Limb (tissue), 2 donors: Measurements from ENCODE around the gene YDJC.
"Not testable (repeated sequence)": the region's sequence is repeated elsewhere in the genome, so short reads cannot be mapped to it uniquely, and the experiment has no call there.

Source experiments
- DNase-seq, 2 donors: peaks; one replicate each; pipeline ENCODE4 v3.0.0-alpha.2; 2016; ENCODE audit errors: extremely low spot score in 2 of 2

The YDJC gene

DNA sequence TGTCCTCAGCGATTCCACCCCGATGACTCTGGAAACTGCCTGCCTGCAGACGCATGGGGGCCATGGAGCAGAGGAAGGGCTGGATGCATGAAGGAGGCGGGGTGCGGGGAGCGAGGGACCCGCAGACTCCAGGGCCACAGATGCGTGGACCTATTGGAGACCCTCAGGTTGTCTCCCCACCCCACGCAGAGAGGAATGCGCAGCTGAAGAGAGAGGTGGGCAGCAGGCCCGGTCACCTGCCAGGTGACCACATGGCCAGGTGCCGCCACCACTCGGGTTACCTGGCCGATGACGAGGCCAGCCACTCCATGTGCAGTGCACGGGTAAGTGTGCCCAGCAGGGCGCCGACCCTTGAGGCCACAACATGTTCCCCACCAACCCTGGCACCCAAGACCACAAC lies 3.1 kb upstream of the YDJC start:
- DNase-seq = no peak

DNA sequence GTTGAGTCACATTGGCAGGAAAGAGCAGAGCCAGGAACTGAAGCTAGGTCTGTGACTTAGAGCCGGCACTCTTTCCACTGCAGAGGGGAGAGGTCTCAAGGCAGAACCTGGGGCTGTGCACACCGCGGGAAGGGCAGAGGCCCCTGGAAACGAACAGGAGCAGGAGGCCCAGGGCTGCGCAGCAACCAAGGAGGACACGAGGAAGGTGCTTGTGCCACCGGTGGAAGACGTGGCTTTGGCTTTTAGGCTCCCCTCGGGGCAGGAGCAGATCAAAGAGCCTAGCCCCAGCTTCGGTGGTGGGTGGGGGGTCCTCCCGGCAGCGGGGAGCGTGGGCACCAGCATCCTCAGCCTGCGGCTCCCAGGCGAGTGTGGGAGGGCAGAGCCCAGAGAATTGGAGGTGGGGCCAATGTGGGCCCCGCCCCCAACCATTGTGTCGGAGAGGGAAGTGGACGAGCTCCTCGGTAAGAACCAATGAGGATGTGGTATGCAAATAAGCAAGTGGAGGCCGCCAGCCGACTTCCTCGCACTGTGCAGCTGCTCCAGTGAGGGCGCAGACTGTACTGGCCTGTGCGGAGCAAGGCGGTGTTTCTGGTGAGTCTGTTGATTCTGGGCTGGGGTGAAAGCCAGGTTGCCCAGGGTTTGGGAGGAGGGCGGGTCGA lies 2.5 kb upstream of the YDJC start, which contains the start of gene CCDC116:
TSS of gene CCDC116 (plus strand) at position 524 of the 659 bp plus-strand sequence. CDS start 422 bp downstream, outside the sequence.
- no peak for DNase-seq

GRCh38 chr22:21631025-21631424 lies 1.2 kb upstream of the YDJC start:
- DNase-seq = no peak

- no peak for DNase-seq
Measured at GRCh38 chr22:21628386-21629254, 1.2 kb downstream of the YDJC start.

- DNase-seq = no peak
Measured at GRCh38 chr22:21626735-21627469, 2.9 kb downstream of the YDJC start.

DNA sequence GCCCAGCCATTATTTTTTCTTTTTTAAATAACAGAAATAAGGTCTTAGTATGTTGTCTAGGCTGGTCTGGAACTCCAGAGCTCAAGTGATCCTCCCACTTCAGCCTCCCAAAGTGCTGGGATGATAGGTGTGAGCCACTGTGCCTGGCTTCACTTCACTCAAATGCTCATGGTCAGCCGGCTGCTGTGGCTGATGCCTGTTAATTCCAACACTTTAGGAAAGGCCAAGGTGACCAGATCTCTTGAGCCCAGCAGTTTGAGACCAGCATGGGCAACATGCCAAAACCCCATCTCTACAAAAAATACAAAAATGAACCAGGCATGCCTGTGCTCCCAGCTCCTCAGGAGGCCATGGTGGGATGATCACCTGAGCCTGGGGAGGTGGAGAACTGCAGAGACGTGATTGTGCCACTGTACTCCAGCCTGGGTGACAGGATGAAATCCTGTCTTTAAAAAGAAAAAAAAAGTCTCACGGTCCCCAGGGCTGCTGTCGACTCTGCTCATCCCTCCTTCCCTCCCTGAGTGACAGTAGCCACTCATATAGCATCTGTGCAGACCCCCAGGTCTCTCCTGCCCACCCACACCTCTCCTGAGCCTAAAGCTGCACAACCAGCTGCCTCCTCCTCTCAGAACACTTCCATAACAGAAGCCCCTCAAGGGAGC lies 3.6 kb downstream of the YDJC start:
- DNase-seq = no peak

- no peak for DNase-seq
Measured at GRCh38 chr22:21624880-21625791, 4.7 kb downstream of the YDJC start.

GRCh38 chr22:21624120-21624879 lies 5.5 kb downstream of the YDJC start:
- no peak for DNase-seq

- no peak for DNase-seq
Measured at GRCh38 chr22:21623648-21623970, 6.2 kb downstream of the YDJC start.

DNA sequence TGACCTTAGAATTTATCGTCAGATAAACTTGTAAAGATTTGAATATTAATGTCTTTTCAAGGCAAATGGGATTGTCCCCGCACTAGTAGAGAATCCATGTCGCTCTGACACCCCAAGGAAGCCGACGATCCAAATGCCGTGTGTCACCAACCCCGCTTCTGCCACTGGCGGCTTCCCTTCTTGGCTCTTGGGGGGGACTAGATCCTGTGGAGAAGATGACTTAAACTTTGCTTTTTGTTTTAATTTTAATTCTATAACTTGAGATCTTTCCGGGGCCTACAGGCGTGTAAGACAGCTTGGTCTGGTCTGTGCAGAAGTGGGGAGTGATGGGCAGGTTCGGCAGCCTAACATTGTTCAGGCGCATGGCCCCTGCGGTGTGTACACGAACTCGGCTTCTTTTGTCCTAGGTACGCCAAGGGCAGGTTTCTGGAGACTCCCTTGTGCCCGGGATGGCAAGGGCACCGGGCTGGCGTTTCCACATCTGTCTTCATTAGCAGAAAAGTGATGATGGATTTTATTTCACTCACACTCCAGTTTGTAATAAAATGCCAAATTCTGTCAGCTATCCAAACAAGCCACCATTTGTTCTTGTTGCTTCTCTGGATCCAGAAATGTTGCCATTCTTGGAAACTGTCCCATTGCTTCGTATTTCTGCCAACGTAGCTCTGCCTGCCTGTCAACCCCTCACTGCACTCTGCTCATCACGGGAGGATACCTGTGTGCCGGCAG lies 6.7 kb downstream of the YDJC start:
- no peak for DNase-seq

DNA sequence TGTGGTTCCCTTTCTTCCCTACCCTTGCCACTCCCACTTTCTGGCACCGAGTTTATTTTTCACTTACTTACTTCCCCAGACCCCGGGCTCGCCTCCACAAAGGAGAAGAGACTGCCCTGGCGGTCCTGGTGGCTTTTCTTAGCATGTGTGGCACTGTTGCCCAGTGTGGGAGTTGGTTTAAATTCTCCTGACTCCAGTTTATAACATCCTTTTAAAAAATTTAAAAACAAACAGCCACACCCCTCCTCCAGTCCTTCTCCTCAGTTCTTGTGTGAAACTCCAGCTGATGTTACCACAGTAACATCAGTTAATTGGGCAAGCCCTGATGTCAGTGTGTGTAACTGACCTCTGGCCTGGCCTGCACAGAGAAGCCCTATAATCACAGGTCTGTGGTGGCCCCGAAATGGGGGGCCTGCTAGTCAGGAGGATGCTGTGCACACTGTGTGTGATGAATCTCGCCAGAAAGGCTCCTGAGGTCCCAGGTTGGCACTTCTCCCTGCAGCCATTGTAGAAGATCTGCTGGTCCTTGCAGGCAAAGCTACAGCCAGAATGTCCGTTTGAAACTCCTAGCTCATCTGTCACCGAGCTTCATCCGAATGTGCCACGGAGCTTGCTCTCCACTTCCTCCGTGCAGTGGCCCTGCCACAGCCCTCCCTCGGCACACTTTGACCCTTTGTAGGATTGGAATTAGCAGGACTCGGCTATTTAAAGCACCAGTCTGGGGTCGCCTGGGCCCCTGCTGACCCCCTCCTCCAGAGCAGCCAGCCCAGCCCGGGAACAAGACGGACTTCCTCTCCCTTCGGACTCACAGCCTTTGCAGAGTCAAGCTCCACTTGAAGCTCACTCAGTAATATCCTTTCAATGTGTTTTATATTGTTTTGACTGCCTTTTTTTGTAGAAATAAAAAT lies 7.6 kb downstream of the YDJC start:
- no peak for DNase-seq

DNA sequence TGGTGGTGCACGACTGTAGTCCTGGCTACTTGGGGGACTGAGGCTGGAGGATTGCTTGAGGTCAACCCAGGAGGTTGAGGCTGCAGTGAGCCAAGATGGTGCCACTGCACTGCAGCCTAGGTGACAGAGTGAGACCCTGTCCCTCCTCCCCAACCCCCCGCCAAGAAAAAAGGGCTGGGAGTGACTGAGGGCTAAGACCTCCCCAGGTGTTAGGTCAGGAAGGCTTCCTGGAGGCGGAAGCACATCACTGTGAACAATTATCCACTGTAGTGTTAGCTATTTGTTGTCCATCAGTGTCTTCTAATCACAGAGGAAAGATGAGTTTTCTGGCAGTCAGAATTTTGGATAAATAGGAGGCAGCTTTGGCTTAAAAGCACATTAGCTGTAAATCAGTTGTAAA lies 8.8 kb downstream of the YDJC start:
- DNase-seq = no peak

- not testable (repeated sequence) for DNase-seq
Measured at GRCh38 chr22:21617337-21617736, 12.5 kb downstream of the YDJC start.

GRCh38 chr22:21615731-21616130 lies 14.1 kb downstream of the YDJC start:
- no peak for DNase-seq

GRCh38 chr22:21613553-21614233 lies 16.1 kb downstream of the YDJC start:
- DNase-seq = no peak

GRCh38 chr22:21612858-21613257 lies 17.0 kb downstream of the YDJC start:
- DNase-seq = no peak

DNA sequence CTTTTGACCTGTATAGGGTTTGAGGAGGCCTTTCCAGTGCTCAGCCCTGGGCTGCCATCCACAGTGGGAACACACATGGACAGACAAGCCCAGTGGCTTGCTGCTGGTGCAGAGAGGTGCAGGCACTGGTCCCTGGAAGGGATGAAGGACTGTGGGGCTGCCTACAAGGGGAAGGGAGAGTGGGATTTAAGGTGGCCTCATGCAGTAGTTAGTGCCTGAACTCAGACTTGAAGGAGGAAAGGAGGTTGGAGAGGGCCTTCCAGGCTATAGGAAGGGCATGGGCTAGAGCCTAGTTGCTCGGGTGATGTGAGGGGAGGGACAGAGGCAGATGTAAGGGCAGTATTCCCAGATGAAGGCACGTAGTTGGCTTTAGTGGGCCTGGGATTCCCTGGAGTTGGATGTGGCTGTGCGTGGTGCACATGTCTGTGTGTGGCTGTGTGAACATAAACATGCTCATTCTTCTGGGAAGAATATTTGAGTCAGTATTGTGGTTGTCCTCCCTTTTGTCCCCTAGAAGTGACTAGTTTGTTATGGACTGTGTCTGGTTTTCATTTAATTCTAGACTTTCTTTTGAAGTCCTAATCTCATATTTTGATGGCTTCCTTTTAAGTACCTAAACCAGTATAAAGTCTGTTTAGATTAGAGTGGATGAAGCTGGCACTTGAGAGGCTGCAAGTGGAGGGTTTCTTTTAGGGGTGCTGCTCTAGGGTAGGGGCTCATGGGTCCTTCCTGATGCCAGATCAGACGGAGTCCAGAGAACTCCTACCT lies 18.4 kb downstream of the YDJC start:
- no peak for DNase-seq
